ENCODE results near the gene KDM5B. TPM values are rescaled to one million over a fixed set of nuclear protein-coding genes. Genes with fewer than 3 reads are reported as not detected.
"Not testable (repeated sequence)": the region's sequence is repeated elsewhere in the genome, so short reads cannot be mapped to it uniquely, and the experiment has no call there.

The KDM5B gene
- total and polyA plus RNA-seq, 2 experiments from 2014 or later = 175 to 202 TPM

- no peak overlapping the region for H3K27ac Mint-ChIP-seq
- Histone ChIP-seq H3K79me2 (replicated peaks; ENCODE audit: insufficient read depth) (no peaks in the 10 kb centered on the region), H3K9me2 (ENCODE audit: insufficient read depth) (no peaks in the 10 kb centered on the region), H3K27ac (ENCODE audit: low read depth) (no peak overlapping the region), H3F3A (replicated peaks; ENCODE audit: low read depth) (peaks cover 11% of the 10 kb centered on the region; the same call in 1 of the 2 replicates), H3K27me3 (ENCODE audit: insufficient read depth) (0 out of 2 replicates have a peak, but pooled peaks cover 5% of the 10 kb centered on the region), H3K36me3 (ENCODE audit: insufficient read depth) (no peaks in the 10 kb centered on the region; the same call in 1 of the 2 replicates), H3K4me2 (no peak overlapping the region), H3K4me3 (no peak overlapping the region), H3K4me1 (ENCODE audit: insufficient read depth) (peaks cover 23% of the 10 kb centered on the region), H2AFZ (no peak overlapping the region), H4K20me1 (replicated peaks; ENCODE audit: insufficient read depth) (no peaks in the 10 kb centered on the region)
- DNase-seq (ENCODE audit: low spot score) (no peak), ATAC-seq (no peak)
- H3K4me3 Mint-ChIP-seq = no peak overlapping the region
- H3K36me3 Mint-ChIP-seq (ENCODE audit: low read depth) = no peaks in the 10 kb centered on the region
- peaks cover 16% of the 10 kb centered on the region for H3K27me3 Mint-ChIP-seq (ENCODE audit: insufficient read depth, low read depth, poor library complexity)
- H3K9me3 Mint-ChIP-seq = no peaks in the 10 kb centered on the region
- TF ChIP-seq JUNB (IDR thresholded peaks at IDR 0.05; ENCODE audit: unreplicated experiment) (no peak), ETS1 (IDR thresholded peaks at IDR 0.05) (no peak), STAT1 (IDR thresholded peaks at IDR 0.05; ENCODE audit: unreplicated experiment) (no peak), CTCF (conservative IDR thresholded peaks at IDR 0.05; ENCODE audit: low read depth in 2 of 2) (no peak), REST (IDR thresholded peaks at IDR 0.05; ENCODE audit: unreplicated experiment) (no peak)
- H3K4me1 Mint-ChIP-seq = peaks cover 25% of the 10 kb centered on the region
Measured at GRCh38 chr1:202716654-202717053, 91.6 kb downstream of the KDM5B start.

- not testable (repeated sequence) for H4K20me1 ChIP-seq (replicated peaks; ENCODE audit: insufficient read depth); ATAC-seq
- H3K4me1 Mint-ChIP-seq = peaks cover 36% of the 10 kb centered on the region
Measured at GRCh38 chr1:202714202-202714601, 94.0 kb downstream of the KDM5B start.

More at GRCh38 chr1:202714202-202714601, 94.0 kb downstream of the KDM5B start:
- not testable (repeated sequence) for H3K4me3 ChIP-seq; H3K4me3 Mint-ChIP-seq; H3K27ac ChIP-seq (ENCODE audit: low read depth); H3K79me2 ChIP-seq (replicated peaks; ENCODE audit: insufficient read depth); DNase-seq (ENCODE audit: low spot score); H3K36me3 Mint-ChIP-seq (ENCODE audit: low read depth); H3K27ac Mint-ChIP-seq; H3K36me3 ChIP-seq (ENCODE audit: insufficient read depth); H3K4me2 ChIP-seq; H3K9me3 Mint-ChIP-seq; H2AFZ ChIP-seq; H3K9me2 ChIP-seq (ENCODE audit: insufficient read depth)
- Histone ChIP-seq H3K4me1 (ENCODE audit: insufficient read depth) (peaks cover 35% of the 10 kb centered on the region), H3F3A (replicated peaks; ENCODE audit: low read depth) (peaks cover 15% of the 10 kb centered on the region; the same call in 1 of the 2 replicates), H3K27me3 (ENCODE audit: insufficient read depth) (peaks cover 28% of the 10 kb centered on the region)
- H3K27me3 Mint-ChIP-seq (ENCODE audit: insufficient read depth, low read depth, poor library complexity) = peaks cover 18% of the 10 kb centered on the region
